Keratinocyte (primary cell): ENCODE measurements around the gene TMEM132D. TPM values are rescaled to one million over a fixed set of nuclear protein-coding genes. Genes with fewer than 3 reads are reported as not detected.

Source experiments
- DNase-seq: peaks from one replicate; pipeline ENCODE4 v3.0.0-alpha.2; 2011; ENCODE audit warnings: low read depth, missing footprints, low spot score
- FAIRE-seq: peaks from 2 replicates; lab custom pipeline; 2011; peaks lifted over from hg19 to GRCh38; lab: Jason Lieb, UNC
- H2AFZ ChIP-seq: 2 replicates; pipeline ENCODE4 v1.6.0; 2012; ENCODE audit warnings: low read length, control low read depth, inconsistent platforms; ENCODE audit not compliant: control insufficient read depth
- H3K27ac ChIP-seq: 2 replicates; pipeline ENCODE4 v1.5.1; 2011; ENCODE audit warnings: low read length; ENCODE audit not compliant: control insufficient read depth, insufficient read depth
- H3K27me3 ChIP-seq: 3 replicates; pipeline ENCODE4 v1.6.0; 2011; ENCODE audit warnings: low read length; ENCODE audit not compliant: control insufficient read depth, insufficient read depth; ENCODE audit errors: extremely low read depth
- H3K36me3 ChIP-seq, 2 experiments: 2 replicates in 1 of 2; 3 replicates in 1 of 2; pipeline ENCODE4 v1.5.1; 2011; ENCODE audit warnings: low read length in 2 of 2, mild to moderate bottlenecking in 1 of 2; ENCODE audit not compliant: control insufficient read depth in 2 of 2, insufficient read depth in 2 of 2; ENCODE audit errors: extremely low read depth in 1 of 2
- H3K4me1 ChIP-seq: 3 replicates; pipeline ENCODE4 v1.5.1; 2011; ENCODE audit warnings: low read length; ENCODE audit not compliant: control insufficient read depth, insufficient read depth; ENCODE audit errors: extremely low read depth
- H3K4me2 ChIP-seq: 3 replicates; pipeline ENCODE4 v1.6.0; 2011; ENCODE audit warnings: low read depth, low read length; ENCODE audit not compliant: control insufficient read depth, insufficient read depth; ENCODE audit errors: extremely low read depth
- H3K4me3 ChIP-seq, 3 experiments: fragments of 200-600 bp in 1 of 3; sonication (generic) in 1 of 3; 2 replicates in 2 of 3; 3 replicates in 1 of 3; pipeline ENCODE4 v1.5.1; 2011 to 2016; ENCODE audit warnings: low read length in 3 of 3, mild to moderate bottlenecking in 3 of 3, control low read depth in 2 of 3, inconsistent platforms in 1 of 3, low read depth in 1 of 3, mixed read lengths in 1 of 3, mixed run types in 1 of 3, moderate library complexity in 1 of 3; ENCODE audit not compliant: control insufficient read depth in 2 of 3, insufficient read depth in 2 of 3; ENCODE audit errors: extremely low read depth in 1 of 3
- H3K79me2 ChIP-seq: 2 replicates; pipeline ENCODE4 v1.6.0; 2012; ENCODE audit warnings: low read length; ENCODE audit not compliant: control insufficient read depth, insufficient read depth
- H3K9ac ChIP-seq: 3 replicates; pipeline ENCODE4 v1.6.0; 2011; ENCODE audit warnings: low read length; ENCODE audit not compliant: control insufficient read depth, insufficient read depth; ENCODE audit errors: extremely low read depth
- H3K9me1 ChIP-seq: 3 replicates; pipeline ENCODE4 v1.6.0; 2011; ENCODE audit warnings: low read length; ENCODE audit not compliant: control insufficient read depth, insufficient read depth; ENCODE audit errors: extremely low read depth
- H3K9me3 ChIP-seq: 2 replicates; pipeline ENCODE4 v1.5.1; 2012; ENCODE audit warnings: low read depth, low read length; ENCODE audit not compliant: control insufficient read depth
- H4K20me1 ChIP-seq: 3 replicates; pipeline ENCODE4 v1.6.0; 2011; ENCODE audit warnings: low read length; ENCODE audit not compliant: control insufficient read depth, insufficient read depth; ENCODE audit errors: extremely low read depth
- EZH2 ChIP-seq: IDR thresholded peaks from one replicate; pipeline ENCODE4 v1.6.1; 2012; ENCODE audit warnings: inconsistent platforms, mild to moderate bottlenecking, low read length, moderate library complexity
- dilution Hi-C: fragments of 300-500 bp; cut with MboI; formaldehyde crosslinking; loops from one replicate; pipeline ENCODE4 v1.7.0; 2020; ENCODE audit warnings: low sequenced_read_pairs; ENCODE audit not compliant: extremely low pct_ligation_motif_present
- polyA plus RNA-seq, 5 experiments: library from polyadenylated mRNA; depleted of rRNA in 3 of 5; stranded (reverse) in 3 of 5; stranded (forward) in 1 of 5; unstranded in 1 of 5; fragments of >200 nt; gene quantifications; 1 replicate in 1 of 5; 2 replicates in 3 of 5; 3 replicates in 1 of 5; pipeline versions ENCODE4 v1.2.1 to v1.2.3, GENCODE V29; 2011 to 2012; ENCODE audit warnings: missing spikeins in 2 of 5, low read depth in 1 of 5, low replicate concordance in 1 of 5
- TF ChIP-seq, protein P1 (sequence below), 3 experiments: IDR thresholded peaks in 1 of 3; conservative IDR thresholded peaks in 1 of 3; optimal IDR thresholded peaks in 1 of 3; 2 replicates in 2 of 3; 3 replicates in 1 of 3; pipeline versions ENCODE3 to v1.5.1; 2011; ENCODE audit warnings: low read length in 3 of 3, mild to moderate bottlenecking in 3 of 3, moderate library complexity in 2 of 3, control low read depth in 1 of 3, inconsistent platforms in 1 of 3; ENCODE audit not compliant: insufficient read depth in 2 of 3; ENCODE audit errors: extremely low read depth in 1 of 3

The TMEM132D gene
- polyA plus RNA-seq, 1 donor (not counting 4 experiments of a cell fraction or from before 2014, with no cell fraction given), result not detected

DNA sequence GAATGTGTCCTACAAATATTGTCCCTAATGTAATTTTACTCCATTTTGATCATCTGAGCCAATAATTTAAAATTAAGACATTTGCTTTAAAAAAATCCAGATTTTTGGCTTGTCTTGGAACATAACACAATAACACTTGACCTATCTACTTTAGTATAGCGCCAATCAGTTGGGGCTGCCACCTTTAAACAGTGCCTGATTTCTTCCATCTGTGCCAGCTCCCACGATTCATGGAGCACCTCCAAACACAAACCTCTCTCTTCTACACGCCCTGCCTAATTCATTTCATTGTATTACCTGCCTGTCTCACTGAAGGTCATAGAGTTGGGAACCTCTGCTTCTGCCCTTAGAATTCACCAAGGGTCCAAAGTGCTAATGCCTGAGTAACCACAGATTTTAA is 352.4 kb downstream of the TMEM132D start:
- Histone ChIP-seq H3K4me3 (no peak overlapping the region), H3K9me1 (no peaks in the 10 kb centered on the region), H3K79me2 (no peaks in the 10 kb centered on the region), H3K4me1 (no peaks in the 10 kb centered on the region), H3K27me3 (no peaks in the 10 kb centered on the region), H4K20me1 (no peaks in the 10 kb centered on the region), H3K27ac (no peak overlapping the region), H2AFZ (no peak overlapping the region), H3K4me2 (no peak overlapping the region), H3K9ac (no peak overlapping the region), H3K9me3 (peaks cover 5% of the 10 kb centered on the region), H3K36me3 (no peaks in the 10 kb centered on the region)
- no peak for TF ChIP-seq EZH2
- TF ChIP-seq, protein P1, sequence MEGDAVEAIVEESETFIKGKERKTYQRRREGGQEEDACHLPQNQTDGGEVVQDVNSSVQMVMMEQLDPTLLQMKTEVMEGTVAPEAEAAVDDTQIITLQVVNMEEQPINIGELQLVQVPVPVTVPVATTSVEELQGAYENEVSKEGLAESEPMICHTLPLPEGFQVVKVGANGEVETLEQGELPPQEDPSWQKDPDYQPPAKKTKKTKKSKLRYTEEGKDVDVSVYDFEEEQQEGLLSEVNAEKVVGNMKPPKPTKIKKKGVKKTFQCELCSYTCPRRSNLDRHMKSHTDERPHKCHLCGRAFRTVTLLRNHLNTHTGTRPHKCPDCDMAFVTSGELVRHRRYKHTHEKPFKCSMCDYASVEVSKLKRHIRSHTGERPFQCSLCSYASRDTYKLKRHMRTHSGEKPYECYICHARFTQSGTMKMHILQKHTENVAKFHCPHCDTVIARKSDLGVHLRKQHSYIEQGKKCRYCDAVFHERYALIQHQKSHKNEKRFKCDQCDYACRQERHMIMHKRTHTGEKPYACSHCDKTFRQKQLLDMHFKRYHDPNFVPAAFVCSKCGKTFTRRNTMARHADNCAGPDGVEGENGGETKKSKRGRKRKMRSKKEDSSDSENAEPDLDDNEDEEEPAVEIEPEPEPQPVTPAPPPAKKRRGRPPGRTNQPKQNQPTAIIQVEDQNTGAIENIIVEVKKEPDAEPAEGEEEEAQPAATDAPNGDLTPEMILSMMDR (optimal IDR thresholded peaks at IDR 0.05 in 1 of 3, IDR thresholded peaks at IDR 0.05 in 1 of 3, conservative IDR thresholded peaks at IDR 0.05 in 1 of 3; ENCODE audit: extremely low read depth in 1 of 3, insufficient read depth in 2 of 3, low read length in 3 of 3), result no peak
- DNase-seq, result no peak
- FAIRE-seq, result no peak
- dilution Hi-C loops, result no loop called here

DNA sequence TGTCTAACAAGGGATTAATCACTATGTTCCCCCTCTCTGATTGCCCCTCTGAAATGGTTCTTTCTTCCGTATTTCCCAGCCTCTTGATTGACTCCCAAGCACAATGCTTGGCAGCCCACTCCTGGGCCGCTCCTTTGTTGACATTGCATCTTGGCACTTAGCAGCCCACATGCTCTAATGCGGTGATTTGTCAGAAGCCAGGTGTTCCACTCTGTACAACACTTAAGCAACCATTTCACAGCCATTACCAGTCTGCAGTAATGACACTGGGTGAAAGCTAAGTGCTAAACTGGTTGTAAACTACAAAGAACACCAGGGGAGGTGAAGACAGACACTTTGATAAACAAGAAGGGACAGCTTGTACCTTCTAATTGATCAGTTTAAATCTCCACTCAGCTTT is 353.5 kb downstream of the TMEM132D start:
- Histone ChIP-seq H3K9me3 (peaks cover 3% of the 10 kb centered on the region), H3K36me3 (no peaks in the 10 kb centered on the region), H4K20me1 (no peaks in the 10 kb centered on the region), H3K4me3 (no peak overlapping the region), H3K27ac (no peak overlapping the region), H3K4me1 (no peaks in the 10 kb centered on the region), H3K9ac (no peak overlapping the region), H3K27me3 (no peaks in the 10 kb centered on the region), H3K4me2 (no peak overlapping the region), H2AFZ (no peak overlapping the region), H3K9me1 (no peaks in the 10 kb centered on the region), H3K79me2 (no peaks in the 10 kb centered on the region)
- no peak for DNase-seq
- no peak for FAIRE-seq
- TF ChIP-seq EZH2, result no peak
- TF ChIP-seq, protein P1 (optimal IDR thresholded peaks at IDR 0.05 in 1 of 3, IDR thresholded peaks at IDR 0.05 in 1 of 3, conservative IDR thresholded peaks at IDR 0.05 in 1 of 3; ENCODE audit: extremely low read depth in 1 of 3, insufficient read depth in 2 of 3, low read length in 3 of 3), result no peak
- dilution Hi-C loops, result no loop called here
